BJ (cell line): ENCODE results near the gene ATP12A. TPM values are rescaled to one million over a fixed set of nuclear protein-coding genes. Genes with fewer than 3 reads are reported as not detected.

Source experiments
- CTCF ChIA-PET: fragments of 350-600 bp; formaldehyde crosslinking; extraction: SDS; loops from one replicate; lab custom pipeline; 2021; ENCODE audit warnings: antibody characterized with exemption, inconsistent platforms; lab: Yijun Ruan, JAX
- POLR2A ChIA-PET: fragments of 300-600 bp; sonication (Branson Sonifier 250); formaldehyde crosslinking; extraction: SDS; loops from one replicate; lab custom pipeline; 2021; ENCODE audit warnings: antibody characterized with exemption; lab: Charles Lee
- DNase-seq: peaks from one replicate; pipeline ENCODE4 v3.0.0-alpha.2; 2011; ENCODE audit warnings: low read depth
- H3K27me3 ChIP-seq: 2 replicates; pipeline ENCODE4 v1.6.0; 2011; ENCODE audit warnings: low read length; ENCODE audit not compliant: control insufficient read depth, insufficient read depth
- H3K36me3 ChIP-seq: 2 replicates; pipeline ENCODE4 v1.5.1; 2011; ENCODE audit warnings: low read length; ENCODE audit not compliant: control insufficient read depth, insufficient read depth
- H3K4me3 ChIP-seq: 2 replicates; pipeline ENCODE4 v1.5.1; 2011; ENCODE audit warnings: low read depth, mild to moderate bottlenecking, control low read depth, low read length
- polyA plus RNA-seq: library from polyadenylated mRNA; depleted of rRNA; stranded (reverse); fragments of >200 nt; gene quantifications from 2 replicates; pipeline ENCODE4 v1.2.3, GENCODE V29; 2011
- TF ChIP-seq, protein P1 (sequence below): IDR thresholded peaks from 2 replicates; pipeline ENCODE4 v1.5.1; 2011; ENCODE audit warnings: low read depth, mild to moderate bottlenecking, control low read depth, inconsistent platforms, low read length, moderate library complexity; ENCODE audit not compliant: insufficient read depth

ATP12A gene
- polyA plus RNA-seq, 1 experiment, result not detected

DNA sequence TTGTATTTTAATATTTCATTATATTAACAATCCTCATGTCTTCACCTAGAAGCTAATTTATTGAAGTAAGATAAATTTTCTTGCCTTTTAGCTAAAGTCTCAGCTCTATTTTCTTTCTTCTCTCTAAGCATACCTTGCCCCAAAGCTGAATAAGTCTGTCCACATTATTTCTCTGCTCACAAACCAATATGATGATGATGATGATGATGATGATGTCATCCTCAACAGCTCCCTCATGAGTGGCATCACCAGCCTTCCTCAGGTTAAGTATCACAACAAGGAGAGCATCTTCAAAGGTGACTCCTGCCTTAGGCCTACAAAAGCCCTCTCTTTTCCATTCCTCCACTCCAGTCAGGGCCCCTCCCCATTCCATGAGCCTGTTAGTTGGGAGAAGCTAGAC is 31.9 kb upstream of the ATP12A start:
- no peak for DNase-seq
- H3K27me3 ChIP-seq, result no peaks in the 10 kb centered on the region
- no peak overlapping the region for H3K4me3 ChIP-seq
- no peaks in the 10 kb centered on the region for H3K36me3 ChIP-seq
- ChIA-PET POLR2A (no interaction called here), CTCF (interaction anchor here (0.6 to 1.1 kb wide), 6 partner anchors 15 to 274 kb away, joined by 3 to 4 read pairs (median 3); no protein-coding TSS in a partner anchor)
- TF ChIP-seq, protein P1, sequence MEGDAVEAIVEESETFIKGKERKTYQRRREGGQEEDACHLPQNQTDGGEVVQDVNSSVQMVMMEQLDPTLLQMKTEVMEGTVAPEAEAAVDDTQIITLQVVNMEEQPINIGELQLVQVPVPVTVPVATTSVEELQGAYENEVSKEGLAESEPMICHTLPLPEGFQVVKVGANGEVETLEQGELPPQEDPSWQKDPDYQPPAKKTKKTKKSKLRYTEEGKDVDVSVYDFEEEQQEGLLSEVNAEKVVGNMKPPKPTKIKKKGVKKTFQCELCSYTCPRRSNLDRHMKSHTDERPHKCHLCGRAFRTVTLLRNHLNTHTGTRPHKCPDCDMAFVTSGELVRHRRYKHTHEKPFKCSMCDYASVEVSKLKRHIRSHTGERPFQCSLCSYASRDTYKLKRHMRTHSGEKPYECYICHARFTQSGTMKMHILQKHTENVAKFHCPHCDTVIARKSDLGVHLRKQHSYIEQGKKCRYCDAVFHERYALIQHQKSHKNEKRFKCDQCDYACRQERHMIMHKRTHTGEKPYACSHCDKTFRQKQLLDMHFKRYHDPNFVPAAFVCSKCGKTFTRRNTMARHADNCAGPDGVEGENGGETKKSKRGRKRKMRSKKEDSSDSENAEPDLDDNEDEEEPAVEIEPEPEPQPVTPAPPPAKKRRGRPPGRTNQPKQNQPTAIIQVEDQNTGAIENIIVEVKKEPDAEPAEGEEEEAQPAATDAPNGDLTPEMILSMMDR, result no peak

DNA sequence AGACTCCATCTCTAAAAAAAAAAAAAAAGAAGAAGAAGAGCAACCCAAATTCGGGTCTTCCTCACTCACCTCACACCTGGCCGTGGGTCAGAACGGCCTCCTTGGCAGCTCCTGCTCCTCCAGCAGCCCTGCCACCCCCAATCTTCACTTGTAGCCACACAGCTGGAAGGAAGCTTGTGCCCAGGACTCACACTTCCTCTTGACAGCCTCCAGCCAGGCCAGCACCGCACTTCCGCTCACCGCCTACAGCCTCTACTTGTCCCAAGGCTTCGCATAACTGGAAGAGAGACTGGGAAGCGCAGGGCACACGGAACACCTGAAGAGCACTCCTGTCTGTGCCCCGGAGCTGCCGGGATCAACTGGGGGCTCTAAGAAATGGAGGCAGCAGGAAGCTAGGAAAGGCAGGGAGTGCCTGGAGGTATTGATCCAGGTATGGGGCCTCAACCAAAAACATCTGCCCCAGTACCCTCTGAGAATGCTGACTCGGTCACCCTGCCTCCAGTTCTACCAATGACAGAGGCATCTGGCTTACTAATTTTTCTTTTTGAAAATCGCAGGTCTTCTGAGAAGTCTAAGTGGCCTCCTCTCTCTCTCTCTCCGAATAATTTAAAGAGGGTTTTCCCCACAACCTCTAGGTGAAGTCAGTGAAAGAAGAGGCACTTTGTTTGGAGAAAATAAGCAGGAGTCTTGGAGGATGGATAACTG is 31.1 kb upstream of the ATP12A start:
- H3K36me3 ChIP-seq, result no peaks in the 10 kb centered on the region
- CTCF ChIA-PET, result interaction anchor here (0.6 to 0.9 kb wide), 2 partner anchors 20 to 273 kb away, joined by 3 read pairs; no protein-coding TSS in a partner anchor

DNA sequence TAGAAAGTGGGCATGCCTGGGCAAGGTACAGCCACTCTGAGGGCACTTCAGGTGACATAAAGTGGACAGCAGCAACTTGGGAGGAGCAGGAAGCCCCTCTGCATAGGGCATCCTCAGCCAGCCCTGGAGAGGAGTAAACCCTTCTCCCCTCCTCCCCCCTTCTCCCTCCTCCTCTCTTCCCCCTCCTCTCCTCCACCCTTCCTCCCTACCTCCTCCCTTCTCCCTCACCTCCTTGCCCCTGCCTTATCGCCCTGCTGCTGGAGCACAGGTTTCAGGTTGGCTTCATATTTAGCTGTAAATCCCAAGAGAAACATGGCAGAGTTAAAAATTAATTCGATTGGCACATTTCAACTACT is 30.5 kb upstream of the ATP12A start:
- H3K36me3 ChIP-seq, result no peaks in the 10 kb centered on the region
- H3K27me3 ChIP-seq, result peaks cover 1% of the 10 kb centered on the region; the same call in 1 of the 2 replicates
- ChIA-PET CTCF (interaction anchor here (0.6 to 1.1 kb wide), 2 partner anchors 22 to 46 kb away, joined by 3 read pairs; no protein-coding TSS in a partner anchor), POLR2A (no interaction called here)
- no peak overlapping the region for H3K4me3 ChIP-seq
- TF ChIP-seq, protein P1, result no peak
- DNase-seq, result no peak

More for the DNA sequence above, 31.1 kb upstream of the ATP12A start:
- no peak for DNase-seq
- POLR2A ChIA-PET, result no interaction called here
- H3K4me3 ChIP-seq, result no peak overlapping the region
- TF ChIP-seq, protein P1, result no peak
- H3K27me3 ChIP-seq, result peaks cover 1% of the 10 kb centered on the region; the same call in 1 of the 2 replicates

DNA sequence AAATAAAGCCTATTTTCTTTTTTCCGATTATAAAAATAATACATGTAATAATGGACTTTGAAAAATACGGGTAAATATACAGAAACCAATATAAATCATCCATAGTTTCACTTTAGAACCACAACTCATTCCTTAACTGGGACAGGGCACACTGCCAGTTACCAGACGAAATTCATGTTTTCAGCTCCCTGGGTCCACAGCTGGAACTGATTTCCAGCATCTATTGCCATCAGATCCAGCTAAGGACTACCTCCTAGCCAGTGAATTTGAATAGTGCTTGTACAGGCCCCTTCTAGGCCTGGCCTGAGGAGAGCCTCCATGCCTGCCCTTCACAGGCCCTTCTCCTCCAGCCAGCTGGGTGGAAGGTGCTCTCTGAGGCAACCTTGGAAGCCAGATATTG is 30.0 kb upstream of the ATP12A start:
- TF ChIP-seq, protein P1, result no peak
- peak; percentile 23 for DNase-seq
- CTCF ChIA-PET, result interaction anchor here (0.6 to 1.1 kb wide), 2 partner anchors 22 to 46 kb away, joined by 3 read pairs; no protein-coding TSS in a partner anchor
- Histone ChIP-seq H3K4me3 (no peak overlapping the region), H3K36me3 (no peaks in the 10 kb centered on the region), H3K27me3 (peaks cover 1% of the 10 kb centered on the region; the same call in 1 of the 2 replicates)
- POLR2A ChIA-PET, result no interaction called here

DNA sequence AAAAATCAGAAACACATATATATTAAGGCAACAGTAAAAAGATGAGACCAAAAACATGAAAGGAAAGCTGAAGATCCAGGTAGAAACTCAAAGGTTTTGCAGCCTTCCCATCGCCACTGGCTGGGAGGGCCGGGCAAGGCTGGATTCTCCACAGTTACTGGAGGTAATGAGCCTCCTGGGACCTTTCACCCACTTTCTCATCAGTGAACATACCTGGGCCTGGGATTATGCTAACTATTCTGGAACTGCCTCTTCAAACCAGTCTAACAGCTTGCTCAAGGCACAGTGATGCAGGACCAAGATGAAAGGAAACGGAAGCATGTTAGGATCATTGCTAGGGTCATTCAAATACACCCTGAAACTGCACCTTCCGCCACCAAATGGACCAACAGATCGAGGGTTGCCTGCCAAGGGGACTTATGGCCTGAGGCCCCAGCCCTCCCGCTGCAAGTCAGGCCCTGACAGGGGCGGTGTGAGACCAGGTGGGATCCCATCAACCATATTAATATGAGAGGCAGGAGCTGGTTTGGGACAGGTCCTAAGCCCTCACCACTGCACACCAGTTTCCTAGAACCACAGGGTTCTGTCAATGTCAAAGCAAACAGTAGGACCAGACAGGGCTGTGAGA is 28.4 kb upstream of the ATP12A start:
- Histone ChIP-seq H3K27me3 (peaks cover 1% of the 10 kb centered on the region; the same call in 1 of the 2 replicates), H3K36me3 (no peaks in the 10 kb centered on the region), H3K4me3 (no peak overlapping the region)
- CTCF ChIA-PET, result no interaction called here
- TF ChIP-seq, protein P1, result no peak
- DNase-seq, result no peak
- POLR2A ChIA-PET, result no interaction called here
